GM19468 (cell line): Measurements from ENCODE around the gene KLHL9.

Experiments used
- ATAC-seq: cut with Tn5 transposase; IDR thresholded peaks from one replicate; pipeline ENCODE4 v1.9.1; 2021; ENCODE audit warnings: mild to moderate bottlenecking, moderate library complexity, moderate number of reproducible peaks; ENCODE audit not compliant: unreplicated experiment; ENCODE audit errors: extremely low read depth

The KLHL9 gene

GRCh38 chr9:21317956-21318923 lies 17.0 kb downstream of the KLHL9 start:
- ATAC-seq, result no peak

GRCh38 chr9:21316860-21317259 lies 18.3 kb downstream of the KLHL9 start:
- no peak for ATAC-seq

DNA sequence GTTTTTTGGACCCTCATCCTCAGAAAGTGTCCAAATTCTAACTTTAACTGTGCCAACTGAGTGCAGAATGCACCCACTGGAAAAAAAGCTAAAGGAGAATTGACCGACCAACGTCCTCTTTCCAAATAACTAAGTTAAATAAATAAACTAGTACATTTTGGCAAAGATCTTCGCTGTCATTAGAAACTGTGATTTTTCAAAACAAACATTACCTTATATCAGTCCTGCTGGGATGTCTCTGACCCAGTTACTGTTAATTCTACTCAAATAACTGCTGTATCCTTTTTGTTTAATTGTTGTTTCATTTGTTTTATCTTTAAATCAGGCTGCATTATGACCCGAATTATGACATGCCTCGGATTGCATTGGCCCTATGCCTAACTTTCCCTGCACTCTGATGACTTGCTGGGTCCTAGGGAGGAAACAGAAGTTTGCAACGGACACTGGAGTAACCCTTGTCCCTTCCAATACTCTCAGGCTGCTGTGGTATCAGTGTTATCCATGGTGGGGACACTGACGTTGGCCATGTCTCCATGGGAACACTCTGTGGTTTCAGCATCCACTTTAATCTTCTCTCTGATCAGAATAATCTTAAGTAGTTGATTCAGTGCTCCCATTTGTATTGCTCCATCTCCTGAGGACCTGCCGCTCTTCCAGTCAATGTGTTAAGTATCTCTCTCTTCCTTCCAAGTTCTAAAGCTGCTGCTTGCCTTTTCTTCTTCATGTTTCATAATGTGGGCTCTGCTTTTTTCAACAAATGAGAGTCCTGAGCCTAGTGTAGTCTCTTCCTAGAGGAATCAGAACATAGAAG lies 19.0 kb downstream of the KLHL9 start:
- no peak for ATAC-seq

DNA sequence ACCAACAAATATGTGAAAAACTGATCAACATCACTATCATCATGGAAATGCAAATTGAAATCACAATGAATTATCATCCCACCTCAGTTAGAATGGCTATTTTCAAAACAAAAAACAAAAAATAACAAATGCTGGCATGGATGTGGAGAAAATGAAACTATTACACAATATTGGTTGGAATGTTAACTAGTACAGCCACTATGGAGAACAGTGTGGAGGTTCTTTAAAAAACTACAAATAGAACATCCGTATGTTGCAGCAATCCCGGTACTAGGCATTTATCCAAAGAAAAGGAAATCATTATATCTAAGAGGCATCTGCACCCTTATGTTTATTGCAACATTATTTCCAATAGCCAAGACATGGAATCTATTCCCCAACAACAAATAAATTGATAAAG lies 21.1 kb downstream of the KLHL9 start:
- no peak for ATAC-seq

GRCh38 chr9:21311889-21312288 lies 23.3 kb downstream of the KLHL9 start:
- no peak for ATAC-seq

DNA sequence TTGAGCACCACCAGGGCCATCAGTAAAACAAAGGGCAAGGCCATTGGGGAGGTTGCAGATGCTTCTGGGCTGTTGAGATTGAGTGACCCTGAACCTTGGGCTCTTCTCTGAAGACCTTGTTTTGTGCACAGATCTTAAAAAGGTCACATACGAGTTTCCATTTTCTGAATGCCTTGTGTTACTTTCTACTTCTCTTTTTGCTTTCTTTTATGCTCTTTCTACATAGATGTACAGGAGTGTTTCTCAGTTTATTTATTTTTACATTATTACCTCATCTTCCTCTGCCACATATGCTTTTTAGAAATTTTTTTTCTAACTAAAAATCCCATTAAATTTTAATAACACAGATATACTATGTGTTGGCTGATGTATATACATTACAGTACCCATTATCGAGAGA lies 30.0 kb downstream of the KLHL9 start, which contains the start of gene IFNA5:
Gene IFNA5 (minus strand): TSS at position 101 of the 400 bp plus-strand sequence. CDS start 57 bp downstream, at position 44.
- peak; percentile 32 for ATAC-seq

GRCh38 chr9:21295992-21296391 lies 39.2 kb downstream of the KLHL9 start:
- no peak for ATAC-seq

DNA sequence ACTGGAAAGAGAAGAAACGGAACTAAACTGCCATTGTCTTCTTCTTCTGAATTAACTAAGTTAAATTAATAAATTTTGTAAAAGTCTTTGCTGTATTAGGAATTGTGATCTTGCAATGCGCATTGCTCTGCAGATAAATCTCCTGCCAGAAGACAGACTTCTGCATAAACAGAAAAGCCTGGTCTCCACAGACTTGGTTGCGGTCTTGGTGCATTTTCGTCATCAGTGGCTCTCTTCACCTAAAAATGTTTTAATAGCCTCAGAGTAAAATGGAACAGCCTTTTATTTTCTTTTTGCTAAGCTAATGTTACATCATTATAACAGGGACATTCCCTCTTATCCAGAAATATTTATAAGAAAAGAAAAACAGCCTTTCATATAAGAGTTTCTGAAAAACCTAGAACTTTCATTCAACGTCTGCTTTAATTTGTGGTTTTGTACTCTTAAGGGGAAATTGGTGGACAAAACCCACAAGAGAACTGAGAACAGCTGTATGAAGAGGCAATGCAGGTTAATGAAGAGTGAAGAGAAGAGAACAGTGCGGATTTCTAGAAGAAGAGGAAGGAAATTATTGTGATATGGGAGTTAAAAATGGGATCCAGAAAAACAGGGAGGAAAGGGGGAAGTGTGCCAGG lies 40.2 kb downstream of the KLHL9 start:
- peak; percentile 43 for ATAC-seq

GRCh38 chr9:21294364-21294774 lies 40.8 kb downstream of the KLHL9 start:
- peak; percentile 37 for ATAC-seq

GRCh38 chr9:21289848-21290247 lies 45.4 kb downstream of the KLHL9 start:
- ATAC-seq, result no peak

DNA sequence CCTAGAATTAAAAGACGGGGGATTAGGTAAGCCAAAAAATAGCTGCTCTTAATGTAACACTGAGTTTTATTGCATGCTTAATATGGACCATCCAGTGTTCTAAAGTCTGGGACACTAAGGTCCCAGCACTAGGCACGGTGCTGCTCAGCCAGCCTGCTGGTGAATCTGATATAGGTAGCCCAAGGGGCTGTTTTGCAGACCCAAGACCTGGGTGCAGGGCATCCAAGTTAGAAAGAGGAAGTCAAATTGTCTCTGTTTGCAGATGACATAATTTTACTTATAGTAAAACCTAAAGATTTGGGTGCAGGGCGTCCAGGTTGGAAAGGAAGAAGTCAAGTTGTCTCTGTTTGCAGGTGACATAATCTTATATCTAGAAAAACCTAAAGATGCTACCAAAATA lies 47.9 kb downstream of the KLHL9 start:
- ATAC-seq, result no peak

DNA sequence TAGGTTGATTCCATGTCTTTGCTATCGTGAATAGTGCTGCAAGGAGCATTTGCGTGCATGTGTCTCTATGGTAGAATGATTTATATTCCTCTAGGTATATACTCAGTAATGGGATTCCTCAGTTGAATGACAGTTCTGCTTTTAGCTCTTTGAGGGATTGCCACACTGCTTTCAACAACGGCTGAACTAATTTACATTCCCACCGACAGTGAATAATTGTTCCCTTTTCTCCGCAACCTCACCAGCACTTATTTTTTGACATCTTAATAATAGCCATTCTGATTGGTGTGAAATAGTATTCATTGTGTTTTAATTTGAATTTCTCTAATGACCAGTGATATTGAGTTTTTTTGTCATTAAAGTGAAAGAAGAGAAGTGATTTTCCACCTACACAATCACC lies 48.5 kb downstream of the KLHL9 start:
- no peak for ATAC-seq

GRCh38 chr9:21286099-21286498 lies 49.1 kb downstream of the KLHL9 start:
- no peak for ATAC-seq

DNA sequence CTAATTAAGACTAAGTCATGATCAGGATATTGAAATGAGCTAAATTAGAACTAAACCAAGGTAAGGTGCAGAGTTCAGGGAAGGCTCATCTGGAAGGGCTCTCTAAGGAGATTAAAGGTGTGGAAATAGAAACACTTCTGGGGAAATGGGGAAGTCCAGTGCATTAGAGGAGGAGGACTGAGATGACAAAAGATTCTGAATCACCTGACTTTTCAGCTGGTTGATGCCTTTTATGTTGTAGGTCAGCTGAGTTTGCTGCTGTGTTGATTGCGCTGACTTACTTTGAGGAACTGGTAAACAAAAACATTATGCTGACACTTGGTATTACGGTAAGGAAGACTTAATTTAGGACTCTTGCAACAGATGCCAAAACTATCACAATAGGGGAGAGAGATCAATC lies 53.9 kb downstream of the KLHL9 start:
- ATAC-seq, result no peak
